ENCODE data around the gene SWAP70.

The SWAP70 gene

DNA sequence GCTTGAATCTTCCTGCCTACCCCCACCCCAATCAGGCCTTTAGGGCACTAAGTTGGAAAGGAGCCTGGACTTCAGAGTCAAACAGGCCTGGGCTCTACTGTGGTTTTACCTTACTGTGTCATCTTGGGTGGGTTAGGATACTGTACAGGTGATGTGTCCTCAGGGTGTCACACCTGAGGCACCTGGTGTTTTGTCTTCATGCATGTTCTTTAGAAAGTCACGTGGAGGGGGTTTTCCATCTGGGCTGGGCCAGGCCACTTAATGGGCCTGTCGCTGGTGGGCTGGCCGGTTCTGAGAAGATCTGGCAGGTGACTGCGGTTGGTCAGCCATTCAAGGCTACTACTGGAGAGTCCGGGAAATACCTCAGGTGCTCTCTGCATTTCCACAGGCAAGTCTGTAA, 92.6 kb downstream of the SWAP70 start:
- Histone ChIP-seq H3K4me3 (ENCODE audit: insufficient read depth, low read length, poor library complexity, severe bottlenecking) (no peak overlapping the region), H3K27ac (ENCODE audit: low read depth, low read length) (peak overlapping the region; percentile 84), H2AFZ (ENCODE audit: low read depth, low read length, severe bottlenecking) (no peak overlapping the region), H3K36me3 (ENCODE audit: low read length) (peaks cover 14% of the 10 kb centered on the region), H3K79me2 (ENCODE audit: insufficient read depth, low read length) (peaks cover 13% of the 10 kb centered on the region; the same call in 1 of the 2 replicates), H3K4me2 (ENCODE audit: low read depth, low read length, poor library complexity, severe bottlenecking) (peak overlapping the region; percentile 84), H3K9ac (ENCODE audit: low read length) (peak overlapping the region; percentile 89), H3K27me3 (ENCODE audit: low read length) (no peaks in the 10 kb centered on the region), H3F3A (ENCODE audit: insufficient read depth) (peaks cover 74% of the 10 kb centered on the region), H3K9me2 (replicated peaks; ENCODE audit: insufficient read depth, low read length) (no peaks in the 10 kb centered on the region), H3K9me3 (ENCODE audit: insufficient read depth, low read length) (no peaks in the 10 kb centered on the region), H4K20me1 (ENCODE audit: low read depth, low read length) (no peaks in the 10 kb centered on the region)
- TF ChIP-seq, protein P1, sequence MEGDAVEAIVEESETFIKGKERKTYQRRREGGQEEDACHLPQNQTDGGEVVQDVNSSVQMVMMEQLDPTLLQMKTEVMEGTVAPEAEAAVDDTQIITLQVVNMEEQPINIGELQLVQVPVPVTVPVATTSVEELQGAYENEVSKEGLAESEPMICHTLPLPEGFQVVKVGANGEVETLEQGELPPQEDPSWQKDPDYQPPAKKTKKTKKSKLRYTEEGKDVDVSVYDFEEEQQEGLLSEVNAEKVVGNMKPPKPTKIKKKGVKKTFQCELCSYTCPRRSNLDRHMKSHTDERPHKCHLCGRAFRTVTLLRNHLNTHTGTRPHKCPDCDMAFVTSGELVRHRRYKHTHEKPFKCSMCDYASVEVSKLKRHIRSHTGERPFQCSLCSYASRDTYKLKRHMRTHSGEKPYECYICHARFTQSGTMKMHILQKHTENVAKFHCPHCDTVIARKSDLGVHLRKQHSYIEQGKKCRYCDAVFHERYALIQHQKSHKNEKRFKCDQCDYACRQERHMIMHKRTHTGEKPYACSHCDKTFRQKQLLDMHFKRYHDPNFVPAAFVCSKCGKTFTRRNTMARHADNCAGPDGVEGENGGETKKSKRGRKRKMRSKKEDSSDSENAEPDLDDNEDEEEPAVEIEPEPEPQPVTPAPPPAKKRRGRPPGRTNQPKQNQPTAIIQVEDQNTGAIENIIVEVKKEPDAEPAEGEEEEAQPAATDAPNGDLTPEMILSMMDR (IDR thresholded peaks at IDR 0.05; ENCODE audit: insufficient read depth, low read length, poor library complexity, severe bottlenecking), result no peak
- TF ChIP-seq EZH2phosphoT487 (conservative IDR thresholded peaks at IDR 0.05; ENCODE audit: low read length), result no peak

DNA sequence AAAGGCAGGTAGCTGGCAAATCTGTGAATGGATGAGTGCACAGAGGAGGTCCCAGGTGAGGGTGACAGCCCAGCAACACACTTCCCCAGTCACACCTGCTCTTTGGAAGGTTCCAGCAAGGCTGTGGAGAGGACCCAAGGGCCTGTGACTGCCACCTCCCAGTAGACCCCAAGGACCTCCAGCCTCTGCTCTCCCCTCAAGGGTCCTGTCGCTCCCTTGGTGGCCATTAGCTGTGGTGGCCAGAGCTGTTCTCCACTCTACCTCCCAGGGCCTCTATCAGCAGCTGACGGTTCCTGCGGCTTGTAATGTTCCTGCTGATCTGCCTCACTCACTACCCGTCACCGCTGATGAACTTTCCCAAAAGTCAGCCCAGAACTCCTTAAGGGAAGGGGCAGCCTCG, 93.0 kb downstream of the SWAP70 start:
- H3K79me2 ChIP-seq (ENCODE audit: insufficient read depth, low read length), result peaks cover 17% of the 10 kb centered on the region; the same call in 1 of the 2 replicates
- TF ChIP-seq EZH2phosphoT487 (conservative IDR thresholded peaks at IDR 0.05; ENCODE audit: low read length), result no peak
- TF ChIP-seq, protein P1 (IDR thresholded peaks at IDR 0.05; ENCODE audit: insufficient read depth, low read length, poor library complexity, severe bottlenecking), result no peak
- peaks cover 9% of the 10 kb centered on the region for H3K36me3 ChIP-seq (ENCODE audit: low read length)
- no peaks in the 10 kb centered on the region for H3K27me3 ChIP-seq (ENCODE audit: low read length)
- no peaks in the 10 kb centered on the region for H3K9me3 ChIP-seq (ENCODE audit: insufficient read depth, low read length)
- H3K9me2 ChIP-seq (replicated peaks; ENCODE audit: insufficient read depth, low read length), result no peaks in the 10 kb centered on the region
- no peak overlapping the region for H2AFZ ChIP-seq (ENCODE audit: low read depth, low read length, severe bottlenecking)
- no peak overlapping the region for H3K4me3 ChIP-seq (ENCODE audit: insufficient read depth, low read length, poor library complexity, severe bottlenecking)
- peak overlapping the region; percentile 84 for H3K4me2 ChIP-seq (ENCODE audit: low read depth, low read length, poor library complexity, severe bottlenecking)
- peak overlapping the region; percentile 89 for H3K9ac ChIP-seq (ENCODE audit: low read length)
- H3F3A ChIP-seq (ENCODE audit: insufficient read depth), result peaks cover 69% of the 10 kb centered on the region
- H3K27ac ChIP-seq (ENCODE audit: low read depth, low read length), result peak overlapping the region; percentile 84
- H4K20me1 ChIP-seq (ENCODE audit: low read depth, low read length), result no peaks in the 10 kb centered on the region

DNA sequence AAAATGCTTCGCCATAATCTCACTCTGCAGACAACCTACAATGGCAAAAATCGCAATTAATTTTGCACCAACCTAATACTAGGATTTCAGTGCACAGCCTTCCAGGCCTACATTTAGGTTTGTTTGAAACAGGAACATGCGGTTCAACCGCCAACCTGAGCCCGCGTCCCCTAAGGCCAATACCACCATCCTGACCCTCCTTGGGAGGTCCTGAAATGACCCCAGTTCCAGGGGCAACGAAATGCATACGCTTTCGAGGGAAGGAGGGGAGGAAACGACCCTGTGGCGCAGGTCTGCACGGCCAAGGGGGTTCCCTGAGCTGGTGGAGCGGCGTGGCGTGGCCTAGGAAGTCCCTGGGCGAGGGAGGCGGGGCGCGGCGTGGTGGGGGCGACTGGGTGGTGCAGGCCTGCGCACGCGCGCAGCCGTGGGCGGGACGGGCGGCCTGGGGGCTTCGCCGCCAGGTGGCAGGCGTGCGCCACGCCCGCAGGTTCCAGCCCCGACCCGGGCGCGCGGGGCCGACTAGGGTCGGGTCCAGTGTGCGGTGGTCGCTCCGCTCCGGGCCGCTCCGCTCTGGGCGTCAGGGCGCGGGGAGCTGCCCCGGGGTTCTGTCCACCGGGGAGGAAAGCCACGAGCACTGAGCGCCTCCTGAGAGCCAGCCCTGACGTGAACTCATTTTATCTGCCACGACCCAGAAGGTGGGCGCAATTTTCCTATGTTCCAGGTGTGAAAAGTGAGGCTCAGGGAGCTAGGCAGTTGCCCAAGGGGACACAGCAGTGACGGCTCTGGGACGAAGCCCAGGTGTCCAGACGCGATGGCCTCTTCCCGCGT, 94.1 kb downstream of the SWAP70 start:
- Histone ChIP-seq H3K79me2 (ENCODE audit: insufficient read depth, low read length) (peaks cover 20% of the 10 kb centered on the region; the same call in 1 of the 2 replicates), H3K36me3 (ENCODE audit: low read length) (no peaks in the 10 kb centered on the region), H3F3A (ENCODE audit: insufficient read depth) (peaks cover 58% of the 10 kb centered on the region), H2AFZ (ENCODE audit: low read depth, low read length, severe bottlenecking) (peak overlapping the region; percentile 71), H3K27ac (ENCODE audit: low read depth, low read length) (peak overlapping the region; percentile 84), H3K27me3 (ENCODE audit: low read length) (no peaks in the 10 kb centered on the region), H3K4me2 (ENCODE audit: low read depth, low read length, poor library complexity, severe bottlenecking) (peak overlapping the region; percentile 84), H3K4me3 (ENCODE audit: insufficient read depth, low read length, poor library complexity, severe bottlenecking) (peak overlapping the region; percentile 66), H4K20me1 (ENCODE audit: low read depth, low read length) (no peaks in the 10 kb centered on the region), H3K9me3 (ENCODE audit: insufficient read depth, low read length) (no peaks in the 10 kb centered on the region), H3K9me2 (replicated peaks; ENCODE audit: insufficient read depth, low read length) (no peaks in the 10 kb centered on the region), H3K9ac (ENCODE audit: low read length) (peak overlapping the region; percentile 89)
- TF ChIP-seq, protein P1 (IDR thresholded peaks at IDR 0.05; ENCODE audit: insufficient read depth, low read length, poor library complexity, severe bottlenecking), result peak; percentile 80
- no peak for TF ChIP-seq EZH2phosphoT487 (conservative IDR thresholded peaks at IDR 0.05; ENCODE audit: low read length)
